DND-41 (cell line): ENCODE data around the gene GBP5.

Experiments
- ATAC-seq: fragments of 200-7000 bp; cut with Tn5 transposase; 3 replicates; pipeline ENCODE4 v1.9.1; 2021; ENCODE audit warnings: low read depth; ENCODE audit not compliant: insufficient read depth
- DNase-seq: peaks from one replicate; pipeline ENCODE4 v3.0.0-alpha.2; 2020
- H2AFZ ChIP-seq: 2 replicates; pipeline ENCODE4 v1.6.0; 2012; ENCODE audit warnings: low read depth, low read length
- H3K27ac ChIP-seq: 2 replicates; pipeline ENCODE4 v1.5.1; 2012; ENCODE audit warnings: low read length, inconsistent platforms
- H3K27me3 ChIP-seq: fragments of 200-600 bp; sonication (generic); 2 replicates; pipeline ENCODE4 v1.6.0; 2012; ENCODE audit warnings: low read length, mild to moderate bottlenecking, inconsistent platforms; ENCODE audit not compliant: insufficient read depth, poor library complexity
- H3K36me3 ChIP-seq: 2 replicates; pipeline ENCODE4 v1.5.1; 2012; ENCODE audit warnings: low read length, inconsistent platforms; ENCODE audit not compliant: insufficient read depth
- H3K4me1 ChIP-seq: 2 replicates; pipeline ENCODE4 v1.5.1; 2012; ENCODE audit warnings: mild to moderate bottlenecking, low read length; ENCODE audit not compliant: insufficient read depth
- H3K4me2 ChIP-seq: 2 replicates; pipeline ENCODE4 v1.6.0; 2012; ENCODE audit warnings: mild to moderate bottlenecking, moderate library complexity, low read length, inconsistent platforms; ENCODE audit not compliant: insufficient read depth
- H3K4me3 ChIP-seq, 2 experiments: fragments of 200-600 bp in 1 of 2; shearing (Covaris generic) in 1 of 2; 2 replicates each; pipeline ENCODE4 v1.5.1; 2012 to 2016; ENCODE audit warnings: inconsistent platforms in 2 of 2, low read length in 2 of 2, mild to moderate bottlenecking in 2 of 2, low read depth in 1 of 2, moderate library complexity in 1 of 2
- H3K79me2 ChIP-seq: 2 replicates; pipeline ENCODE4 v1.6.0; 2012; ENCODE audit warnings: low read length, inconsistent platforms; ENCODE audit not compliant: insufficient read depth
- H3K9ac ChIP-seq: 2 replicates; pipeline ENCODE4 v1.6.0; 2012; ENCODE audit warnings: low read depth, mild to moderate bottlenecking, inconsistent platforms, low read length, moderate library complexity
- H3K9me3 ChIP-seq: 2 replicates; pipeline ENCODE4 v1.5.1; 2012; ENCODE audit warnings: low read length, moderate library complexity, mild to moderate bottlenecking, inconsistent platforms; ENCODE audit not compliant: insufficient read depth, severe bottlenecking
- H4K20me1 ChIP-seq: 2 replicates; pipeline ENCODE4 v1.6.0; 2012; ENCODE audit warnings: low read length; ENCODE audit not compliant: insufficient read depth
- CTCF ChIP-seq: IDR thresholded peaks from 2 replicates; pipeline ENCODE4 v1.5.1; 2012; ENCODE audit warnings: borderline replicate concordance, low read length, moderate library complexity, mild to moderate bottlenecking; ENCODE audit not compliant: poor library complexity, severe bottlenecking; ENCODE audit errors: extremely low read depth
- EZH2 ChIP-seq: IDR thresholded peaks from 3 replicates; pipeline ENCODE4 v1.6.1; 2012; ENCODE audit warnings: borderline replicate concordance, low read depth, mild to moderate bottlenecking, moderate library complexity, low read length, inconsistent platforms; ENCODE audit not compliant: severe bottlenecking

The GBP5 gene

DNA sequence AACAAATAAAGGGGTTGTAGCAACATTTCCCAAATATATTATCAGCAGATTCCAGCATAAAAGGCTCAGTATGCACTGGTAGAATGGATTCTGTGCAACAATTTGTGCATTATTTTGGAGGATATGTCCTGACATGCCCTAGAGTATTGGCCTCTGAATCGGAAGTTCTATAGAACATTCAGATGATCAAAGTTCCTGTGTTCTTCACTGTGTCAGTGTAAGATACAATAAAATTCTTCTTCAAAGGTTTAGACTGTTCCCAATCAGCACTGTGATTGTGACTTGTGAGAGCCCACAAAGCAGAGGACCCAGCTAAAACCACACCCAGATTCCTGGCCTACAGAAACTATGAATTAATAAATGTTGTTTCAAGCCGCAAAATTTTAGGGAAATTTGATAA, 33.6 kb upstream of the GBP5 start:
- peaks cover 21% of the 10 kb centered on the region for H3K4me1 ChIP-seq
- TF ChIP-seq EZH2 (no peak), CTCF (no peak)
- H3K9ac ChIP-seq: no peak overlapping the region
- H3K27ac ChIP-seq: no peak overlapping the region
- no peak overlapping the region for H3K4me3 ChIP-seq
- no peaks in the 10 kb centered on the region for H3K36me3 ChIP-seq
- no peaks in the 10 kb centered on the region for H3K27me3 ChIP-seq
- no peaks in the 10 kb centered on the region for H3K79me2 ChIP-seq
- ATAC-seq: no peak
- no peak overlapping the region for H3K4me2 ChIP-seq
- H4K20me1 ChIP-seq: no peaks in the 10 kb centered on the region
- no peaks in the 10 kb centered on the region for H3K9me3 ChIP-seq
- no peak overlapping the region for H2AFZ ChIP-seq
- DNase-seq: no peak

DNA sequence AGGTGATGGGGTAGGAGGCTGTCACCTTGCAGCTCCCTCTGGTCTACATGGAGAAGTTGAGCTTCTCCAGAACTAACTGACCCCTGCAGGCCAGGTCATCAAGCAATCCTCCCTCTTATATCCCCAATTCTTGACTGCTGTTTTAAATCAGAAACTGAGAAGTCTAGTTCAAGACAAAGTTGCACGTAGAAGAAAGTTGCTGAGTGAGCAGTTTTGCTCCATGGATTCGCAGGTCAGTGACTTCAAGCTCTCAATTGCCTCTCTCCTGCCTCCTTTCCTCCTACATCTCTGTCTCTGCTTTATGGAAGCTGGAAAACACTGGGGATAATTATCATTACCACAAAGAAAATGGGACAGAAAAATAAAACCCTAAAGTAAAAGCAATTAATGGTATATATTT, 32.8 kb upstream of the GBP5 start:
- H3K9ac ChIP-seq: no peak overlapping the region
- no peak overlapping the region for H2AFZ ChIP-seq
- no peaks in the 10 kb centered on the region for H3K9me3 ChIP-seq
- H3K4me2 ChIP-seq: no peak overlapping the region
- H3K27me3 ChIP-seq: no peaks in the 10 kb centered on the region
- no peaks in the 10 kb centered on the region for H3K79me2 ChIP-seq
- no peaks in the 10 kb centered on the region for H3K36me3 ChIP-seq
- no peak for DNase-seq
- H3K4me3 ChIP-seq: no peak overlapping the region
- ATAC-seq: no peak
- no peak for TF ChIP-seq EZH2
- TF ChIP-seq CTCF: no peak
- H3K4me1 ChIP-seq: peaks cover 13% of the 10 kb centered on the region
- H3K27ac ChIP-seq: no peak overlapping the region
- no peaks in the 10 kb centered on the region for H4K20me1 ChIP-seq

- H3K4me2 ChIP-seq: no peak overlapping the region
- H3K36me3 ChIP-seq: no peaks in the 10 kb centered on the region
- H2AFZ ChIP-seq: no peak overlapping the region
- H3K79me2 ChIP-seq: no peaks in the 10 kb centered on the region
- no peaks in the 10 kb centered on the region for H3K9me3 ChIP-seq
- no peak overlapping the region for H3K27ac ChIP-seq
- no peaks in the 10 kb centered on the region for H3K27me3 ChIP-seq
- H3K9ac ChIP-seq: no peak overlapping the region
- no peak for TF ChIP-seq CTCF
- TF ChIP-seq EZH2: no peak
- H3K4me1 ChIP-seq: peaks cover 5% of the 10 kb centered on the region
- no peak for ATAC-seq
- DNase-seq: no peak
- no peak overlapping the region for H3K4me3 ChIP-seq
- no peaks in the 10 kb centered on the region for H4K20me1 ChIP-seq
Observed at GRCh38 chr1:89304572-89305230, 32.0 kb upstream of the GBP5 start.
